SK-N-MC (cell line): Measurements from ENCODE around the gene HDAC3.
A peak's percentile ranks its signal among the peaks of the same experiment; 100 is the strongest.

Experiments used
- DNase-seq: peaks from one replicate; pipeline ENCODE4 v3.0.0-alpha.2; 2011; ENCODE audit warnings: low read depth, low spot score
- H3K27ac ChIP-seq: fragments of 200-600 bp; sonication (generic); 2 replicates; pipeline ENCODE4 v1.5.1; 2016; ENCODE audit warnings: mixed run types
- H3K36me3 ChIP-seq: fragments of 200-600 bp; sonication (generic); 2 replicates; pipeline ENCODE4 v1.6.1; 2017; ENCODE audit warnings: antibody characterized with exemption, low read length, mixed read lengths; ENCODE audit not compliant: insufficient read depth
- H3K4me3 ChIP-seq: fragments of 200-600 bp; sonication (generic); 2 replicates; pipeline ENCODE4 v1.5.1; 2016
- H3K9ac ChIP-seq: fragments of 200-600 bp; sonication (generic); 2 replicates; pipeline ENCODE4 v1.8.0; 2017; ENCODE audit warnings: mixed run types, mixed read lengths; ENCODE audit not compliant: insufficient read length
- H3K9me3 ChIP-seq: fragments of 200-600 bp; sonication (generic); 2 replicates; pipeline ENCODE4 v1.6.1; 2017; ENCODE audit warnings: low read depth, mild to moderate bottlenecking, antibody characterized with exemption, low read length, moderate library complexity, mixed read lengths
- EZH2 ChIP-seq: fragments of 200-600 bp; sonication (generic); IDR thresholded peaks from one replicate; pipeline ENCODE4 v1.6.1; 2017; ENCODE audit warnings: antibody characterized with exemption
- FOXP2 ChIP-seq: optimal IDR thresholded peaks from 2 replicates; pipeline ENCODE3; 2011; ENCODE audit warnings: mild to moderate bottlenecking, moderate library complexity; ENCODE audit not compliant: insufficient read depth; ENCODE audit errors: extremely low read length, control extremely low read depth
- POLR2AphosphoS5 ChIP-seq: IDR thresholded peaks from 2 replicates; pipeline ENCODE4 v1.6.1; 2012; ENCODE audit warnings: mild to moderate bottlenecking, low read depth, low read length, borderline replicate concordance

The HDAC3 gene

DNA sequence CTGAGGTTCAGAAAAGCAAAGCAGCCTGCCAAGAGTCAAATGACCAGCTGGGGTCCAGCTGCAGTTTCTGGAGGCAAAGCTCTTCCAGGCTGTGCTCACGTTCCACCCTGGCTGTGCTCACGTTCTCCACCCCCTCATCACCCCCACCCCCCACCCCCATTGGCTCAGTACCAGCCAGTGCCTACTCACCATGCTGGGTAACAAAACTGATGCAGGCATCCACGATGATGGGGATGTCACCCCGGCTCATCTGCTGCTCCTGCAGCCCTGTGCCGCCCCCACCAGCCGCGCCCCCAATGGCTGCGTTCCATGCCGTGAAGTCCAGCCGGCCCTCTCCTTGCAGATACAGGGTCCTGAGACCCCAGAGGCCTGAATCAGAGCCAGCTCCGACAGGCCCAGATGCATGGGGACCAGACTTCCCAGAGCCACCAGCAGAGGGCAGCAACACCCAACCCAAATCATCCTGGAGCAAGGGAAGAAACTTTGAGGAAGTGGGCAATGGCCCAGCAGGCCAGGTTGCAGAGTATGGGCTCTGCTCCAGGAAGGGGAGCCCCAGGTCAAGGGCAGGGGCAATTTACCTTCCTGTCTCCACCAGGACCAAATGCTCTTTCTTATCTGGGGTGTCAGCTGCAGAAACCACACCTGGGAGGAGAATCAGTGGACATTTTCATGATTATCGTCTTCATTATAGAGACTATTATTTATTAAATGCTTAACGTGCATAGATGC is 28.2 kb upstream of the HDAC3 start:
- peak; percentile 14 for DNase-seq
- H3K9me3 ChIP-seq = no peaks in the 10 kb centered on the region
- H3K27ac ChIP-seq = no peak overlapping the region
- no peak overlapping the region for H3K9ac ChIP-seq
- H3K36me3 ChIP-seq = no peaks in the 10 kb centered on the region
- no peak overlapping the region for H3K4me3 ChIP-seq
- TF ChIP-seq POLR2AphosphoS5 (no peak), EZH2 (no peak), FOXP2 (no peak)

DNA sequence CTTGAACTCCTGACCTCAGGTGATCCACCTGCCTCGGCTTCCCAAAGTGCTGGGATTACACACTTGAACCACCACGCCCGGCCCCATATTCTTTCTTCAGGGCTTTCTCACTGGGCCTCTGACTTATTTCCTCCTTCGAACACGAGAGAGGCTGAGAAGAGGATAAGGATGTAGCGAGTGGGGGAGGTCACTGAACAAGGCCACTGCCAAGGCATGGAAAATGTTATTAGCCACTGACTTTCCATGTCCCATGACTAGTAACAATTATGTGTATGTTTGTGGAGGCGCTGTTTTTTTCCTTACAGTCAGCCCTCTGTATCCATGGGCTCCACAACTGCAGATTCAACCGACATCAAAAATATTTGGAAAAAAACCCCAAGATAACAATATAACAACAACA is 26.9 kb upstream of the HDAC3 start:
- H3K36me3 ChIP-seq = no peaks in the 10 kb centered on the region
- no peak for TF ChIP-seq FOXP2
- TF ChIP-seq POLR2AphosphoS5 = no peak
- TF ChIP-seq EZH2 = no peak
- no peak overlapping the region for H3K9ac ChIP-seq
- H3K9me3 ChIP-seq = no peaks in the 10 kb centered on the region
- H3K4me3 ChIP-seq = no peak overlapping the region
- no peak for DNase-seq
- no peak overlapping the region for H3K27ac ChIP-seq

DNA sequence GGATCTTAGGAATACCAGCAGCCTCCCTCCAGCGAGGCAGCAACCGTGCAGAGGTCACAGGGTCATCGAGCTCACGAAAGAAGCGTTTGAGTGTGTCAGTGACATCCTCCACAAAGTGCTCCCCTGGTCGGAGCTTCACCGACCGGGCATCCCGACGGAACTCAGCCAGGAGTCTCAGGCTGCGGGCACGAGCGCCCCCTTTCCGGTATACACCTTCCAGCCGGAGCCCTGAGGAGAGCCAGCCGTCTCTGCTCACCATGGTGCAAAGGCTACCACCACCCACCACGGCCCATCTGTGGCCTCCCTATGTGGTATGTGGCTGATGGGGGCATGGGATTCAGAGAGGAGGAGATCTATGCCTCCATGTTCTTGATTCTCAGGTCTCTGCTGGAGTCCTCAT is 25.4 kb upstream of the HDAC3 start:
- no peak for DNase-seq
- Histone ChIP-seq H3K9me3 (no peaks in the 10 kb centered on the region), H3K36me3 (no peaks in the 10 kb centered on the region), H3K27ac (no peak overlapping the region), H3K4me3 (no peak overlapping the region), H3K9ac (no peak overlapping the region)
- no peak for TF ChIP-seq POLR2AphosphoS5
- TF ChIP-seq EZH2 = no peak
- TF ChIP-seq FOXP2 = no peak

DNA sequence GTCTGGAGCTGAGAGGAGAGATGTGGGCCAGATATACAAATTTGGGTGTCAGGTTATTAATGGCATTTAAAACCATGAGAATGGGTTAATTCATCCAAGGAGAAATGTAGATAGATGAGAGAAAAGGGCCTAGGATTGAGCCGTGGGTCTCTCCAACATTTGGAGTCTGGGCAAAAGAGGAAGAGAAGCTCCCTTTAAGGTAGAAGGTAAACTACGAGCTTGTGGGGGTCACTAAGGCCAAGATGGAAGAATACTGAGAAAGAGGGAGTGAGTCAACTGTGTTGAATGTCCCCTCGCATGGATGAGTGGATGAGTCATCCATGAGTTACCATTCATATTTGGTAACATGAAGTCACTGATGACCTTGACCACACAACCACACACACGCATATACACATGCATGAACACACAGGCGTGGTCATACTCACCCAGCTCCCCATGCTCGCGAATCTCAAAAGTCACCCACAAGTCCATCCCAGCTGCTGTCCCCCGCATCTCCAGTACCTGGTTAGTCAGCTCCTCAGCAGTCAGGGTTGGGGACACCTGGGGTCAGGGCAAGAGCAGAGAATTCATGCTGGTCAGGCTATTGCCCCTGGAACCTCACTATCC is 21.4 kb upstream of the HDAC3 start:
- no peaks in the 10 kb centered on the region for H3K9me3 ChIP-seq
- no peak overlapping the region for H3K9ac ChIP-seq
- no peaks in the 10 kb centered on the region for H3K36me3 ChIP-seq
- H3K27ac ChIP-seq = no peak overlapping the region
- TF ChIP-seq FOXP2 (no peak), EZH2 (no peak), POLR2AphosphoS5 (no peak)
- DNase-seq = no peak
- H3K4me3 ChIP-seq = no peak overlapping the region

DNA sequence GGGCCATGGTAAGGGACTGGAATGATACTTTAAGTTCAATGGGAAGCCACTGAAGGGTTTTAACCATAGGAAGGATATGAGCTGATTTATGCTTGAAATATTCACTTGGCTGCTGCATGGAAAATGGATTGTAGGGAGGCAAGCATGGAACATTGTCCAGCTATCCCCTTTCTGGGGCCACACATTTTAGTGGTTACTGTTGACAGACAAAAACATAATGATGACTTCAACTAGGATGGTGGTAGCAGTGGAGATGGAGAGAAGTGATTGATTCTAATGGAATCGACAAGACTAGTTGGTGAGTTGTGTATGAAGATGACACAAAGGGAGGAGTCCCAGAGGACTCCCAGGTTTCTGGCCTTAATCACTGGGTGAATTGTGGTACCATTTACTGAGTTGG is 20.8 kb upstream of the HDAC3 start:
- H3K27ac ChIP-seq = no peak overlapping the region
- TF ChIP-seq EZH2 = no peak
- no peaks in the 10 kb centered on the region for H3K36me3 ChIP-seq
- no peak for DNase-seq
- H3K9me3 ChIP-seq = no peaks in the 10 kb centered on the region
- H3K4me3 ChIP-seq = no peak overlapping the region
- no peak overlapping the region for H3K9ac ChIP-seq

DNA sequence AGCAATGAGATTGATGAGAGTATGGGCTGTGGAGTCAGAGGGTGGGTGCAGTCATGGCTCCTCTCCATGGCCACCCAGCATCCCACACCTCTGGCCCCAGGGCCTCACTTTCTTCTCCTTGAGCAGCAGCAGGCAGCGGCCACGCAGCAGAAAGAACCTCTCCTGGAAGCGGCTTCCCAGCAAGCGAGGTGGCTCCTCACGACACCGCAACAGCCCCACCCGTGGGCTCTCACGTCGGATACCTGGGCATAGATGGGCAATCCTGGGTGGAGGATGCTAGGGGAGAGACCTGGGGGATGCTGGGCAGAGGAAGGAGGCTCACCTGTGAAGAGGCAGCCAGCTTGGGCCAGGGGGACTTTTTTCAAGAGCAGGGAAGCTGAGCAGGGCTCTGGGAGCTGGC is 19.7 kb upstream of the HDAC3 start:
- no peak for TF ChIP-seq FOXP2
- no peak for TF ChIP-seq EZH2
- no peak for TF ChIP-seq POLR2AphosphoS5
- no peak overlapping the region for H3K27ac ChIP-seq
- H3K36me3 ChIP-seq = no peaks in the 10 kb centered on the region
- H3K9me3 ChIP-seq = no peaks in the 10 kb centered on the region
- no peak for DNase-seq
- no peak overlapping the region for H3K9ac ChIP-seq
- H3K4me3 ChIP-seq = no peak overlapping the region

DNA sequence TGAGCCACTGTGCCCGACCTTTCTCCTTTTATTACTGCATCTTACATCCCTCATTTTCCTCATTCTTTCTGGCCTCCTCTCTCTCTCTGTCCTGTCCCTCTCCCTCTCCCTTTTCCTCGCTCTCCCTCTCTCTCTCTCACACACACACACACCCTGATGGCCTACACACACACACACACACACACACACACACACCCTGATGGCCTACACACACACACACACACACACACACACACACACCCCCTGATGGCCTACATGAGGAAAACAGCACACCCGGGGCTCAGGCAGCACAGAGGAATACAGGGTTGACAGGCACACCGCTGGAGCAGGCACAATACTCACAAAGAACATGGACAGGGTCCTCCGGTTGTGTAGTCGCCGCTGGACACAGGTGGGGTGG is 18.4 kb upstream of the HDAC3 start:
- DNase-seq = no peak
- H3K36me3 ChIP-seq = no peaks in the 10 kb centered on the region
- H3K9ac ChIP-seq = no peak overlapping the region
- no peak overlapping the region for H3K4me3 ChIP-seq
- H3K27ac ChIP-seq = no peak overlapping the region
- H3K9me3 ChIP-seq = no peaks in the 10 kb centered on the region
- TF ChIP-seq POLR2AphosphoS5 = no peak
- TF ChIP-seq EZH2 = no peak
- no peak for TF ChIP-seq FOXP2

DNA sequence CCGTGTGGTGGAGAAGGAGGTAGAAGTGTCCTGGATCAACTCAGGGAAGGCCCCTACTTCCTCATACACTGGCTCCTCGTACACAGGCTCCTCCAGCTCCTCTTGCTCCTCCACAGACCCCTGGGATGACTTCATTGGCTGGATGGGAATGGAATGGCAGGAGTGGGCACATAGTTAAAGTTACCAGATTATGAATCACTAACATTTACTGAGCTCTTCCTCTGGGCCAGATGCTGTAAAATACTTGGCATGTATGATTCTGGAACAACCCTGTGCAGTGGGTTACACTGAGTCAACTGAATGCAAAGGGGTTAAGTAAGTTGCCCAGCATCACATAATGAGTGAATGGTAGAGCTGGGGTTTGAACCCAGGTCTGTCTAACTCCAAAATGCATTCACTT is 17.6 kb upstream of the HDAC3 start:
- no peak for TF ChIP-seq EZH2
- no peak for TF ChIP-seq FOXP2
- TF ChIP-seq POLR2AphosphoS5 = no peak
- H3K4me3 ChIP-seq = no peak overlapping the region
- no peaks in the 10 kb centered on the region for H3K9me3 ChIP-seq
- DNase-seq = no peak
- no peak overlapping the region for H3K27ac ChIP-seq
- no peak overlapping the region for H3K9ac ChIP-seq
- no peaks in the 10 kb centered on the region for H3K36me3 ChIP-seq

DNA sequence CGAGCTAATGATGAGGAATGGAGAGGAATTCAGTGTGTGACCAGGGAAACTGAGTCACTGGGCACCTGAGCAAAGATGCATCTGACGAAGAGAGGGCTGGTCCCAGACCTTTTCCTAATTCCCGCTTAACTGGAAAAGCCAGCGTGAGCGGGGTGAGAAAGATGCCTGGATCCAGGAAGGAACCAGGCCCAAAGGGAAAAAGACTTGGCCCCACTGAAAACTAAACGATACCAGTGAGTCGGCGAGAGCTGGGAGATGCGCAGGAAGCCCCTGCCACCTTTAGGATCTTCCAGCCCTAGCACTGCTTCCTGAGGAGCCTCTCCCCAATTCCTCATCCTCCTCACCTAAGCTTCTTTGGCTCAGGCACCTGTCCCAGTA is 15.1 kb upstream of the HDAC3 start:
- Histone ChIP-seq H3K9ac (no peak overlapping the region), H3K27ac (no peak overlapping the region)

More for the DNA sequence above, 15.1 kb upstream of the HDAC3 start:
- H3K4me3 ChIP-seq = no peak overlapping the region
- DNase-seq = no peak
- TF ChIP-seq POLR2AphosphoS5 (no peak), EZH2 (no peak), FOXP2 (no peak)
- no peaks in the 10 kb centered on the region for H3K9me3 ChIP-seq
- no peaks in the 10 kb centered on the region for H3K36me3 ChIP-seq
